Heart left ventricle (tissue), 16 donors: ENCODE data around the gene NAGPA. TPM values are rescaled to one million over a fixed set of nuclear protein-coding genes. Genes with fewer than 3 reads are reported as not detected.

ENCODE experiments used
- ATAC-seq, 4 donors: fragments of 200-7000 bp; cut with Tn5 transposase; one replicate each; pipeline ENCODE4 v1.9.1; 2020 to 2022; ENCODE audit warnings: moderate library complexity in 4 of 4, mild to moderate bottlenecking in 3 of 4, moderate number of reproducible peaks in 1 of 4
- DNase-seq, 5 donors: peaks; one replicate each; pipeline ENCODE4 v3.0.0-alpha.2; 2020
- H3K27ac ChIP-seq, 12 donors: fragments of 200-600 bp; sonication (generic) in 4 of 12; one replicate each; pipeline versions ENCODE4 v1.5.0 to v1.8.0; 2016 to 2022; ENCODE audit warnings: mild to moderate bottlenecking in 2 of 12
- H3K27me3 ChIP-seq, 9 donors: fragments of 200-600 bp; sonication (generic) in 2 of 9; one replicate each; pipeline versions ENCODE4 v1.5.1 to v1.8.0; 2016 to 2022; ENCODE audit warnings: mild to moderate bottlenecking in 3 of 9
- H3K36me3 ChIP-seq, 9 donors: fragments of 200-600 bp; sonication (generic) in 2 of 9; one replicate each; pipeline versions ENCODE4 v1.5.0 to v1.8.0; 2018 to 2022; ENCODE audit warnings: mild to moderate bottlenecking in 2 of 9
- H3K4me1 ChIP-seq, 12 donors: fragments of 200-600 bp; sonication (generic) in 4 of 12; one replicate each; pipeline versions ENCODE4 v1.5.0 to v1.8.0; 2016 to 2022; ENCODE audit warnings: mild to moderate bottlenecking in 3 of 12
- H3K4me3 ChIP-seq, 12 donors: fragments of 200-600 bp; sonication (generic) in 4 of 12; one replicate each; pipeline versions ENCODE4 v1.5.0 to v1.8.0; 2017 to 2022; ENCODE audit warnings: mild to moderate bottlenecking in 9 of 12, moderate library complexity in 4 of 12
- H3K9me3 ChIP-seq, 12 donors: fragments of 200-600 bp; sonication (generic) in 4 of 12; one replicate each; pipeline versions ENCODE4 v1.5.0 to v1.8.0; 2016 to 2022; ENCODE audit warnings: mild to moderate bottlenecking in 1 of 12
- POLR2A ChIP-seq, 2 donors: fragments of 450-650 bp; IDR thresholded peaks; one replicate each; pipeline ENCODE4 v1.6.1; 2017; ENCODE audit warnings: antibody characterized with exemption in 2 of 2, mild to moderate bottlenecking in 2 of 2, moderate library complexity in 2 of 2
- WGBS, 4 donors: extraction: QIAGEN DNeasy Blood & Tissue Kit in 2 of 4; methylation state at CpG; one replicate each; pipeline versions ENCODE4 v1.1.5 to v1.1.7; 2013 to 2018; 5-methylcytosine and 5-hydroxymethylcytosine counted together
- intact Hi-C, 10 donors: fragments of 100-400 bp; cut with DNase I; formaldehyde crosslinking; loops; one replicate each; pipeline versions ENCODE4 v1.11.1 to v1.14.2; 2022
- polyA plus RNA-seq, 2 donors: library from polyadenylated mRNA; stranded (reverse); fragments of 200-250 nt; gene quantifications; one replicate each; pipeline ENCODE4 v1.2.3, GENCODE V29; 2013
- total RNA-seq, 9 donors: library from RNA; depleted of rRNA in 2 of 9; stranded (reverse); fragments of >200 nt in 2 of 9; fragmentation: NEBNext Ultra II Directional in 3 of 9; extraction: Animal tissue kit (Norgen Biotek cat#: 25700) in 3 of 9; gene quantifications; one replicate each; pipeline versions ENCODE4 v1.1.0 to v1.2.4, GENCODE V29; 2016 to 2023
- TF ChIP-seq, protein P1 (sequence below), 12 donors: fragments of 200-600 bp; sonication (generic) in 4 of 12; IDR thresholded peaks; one replicate each; pipeline versions ENCODE4 v1.5.0 to v1.8.0; 2018 to 2022; ENCODE audit warnings: antibody characterized with exemption in 12 of 12, mild to moderate bottlenecking in 5 of 12
- donor health status: ischemic (EF 13 %, LVEDD 7.1; RV severe dilation, severe dysfunction).
- donor health status: healthy with polysubstance abuse.
- donor health status: DM: no; HTN: yes; CAD: no.
- donor health status: DM: no; HTN: no; CAD: no.
- donor health status: ischemic (EF 25% LVEDD 6.9; RV normal size, moderate dysfunction).
- donor health status: ischemic (EF 25% LVEDD 5.7; RV mildly dilated, moderate dysfunction).
- donor health status: healthy.
- donor health status: DM: yes; HTN: yes; CAD: no.
- donor health status: ischemic (EF 35%, LVEDD 5.7; RV mildly dilated, moderate dysfunction).
- donor health status: nonischemic (EF 11% LVEDD 7.7; RV severe dilation, severe dysfunction).
- donor health status: DM: yes; HTN: yes; CAD: no.
- donor health status: PGD.
- donor health status: ischemic (EF 29% LVEDD 5.4; RV normal size, mild dysfunction).
- donor health status: nonischemic (EF 23%, LVEDD 6.1; RV moderate dilation, normal function).

Gene NAGPA
- total and polyA plus RNA-seq, 11 donors: 3.8 to 14.6 (median 7.8) TPM

DNA sequence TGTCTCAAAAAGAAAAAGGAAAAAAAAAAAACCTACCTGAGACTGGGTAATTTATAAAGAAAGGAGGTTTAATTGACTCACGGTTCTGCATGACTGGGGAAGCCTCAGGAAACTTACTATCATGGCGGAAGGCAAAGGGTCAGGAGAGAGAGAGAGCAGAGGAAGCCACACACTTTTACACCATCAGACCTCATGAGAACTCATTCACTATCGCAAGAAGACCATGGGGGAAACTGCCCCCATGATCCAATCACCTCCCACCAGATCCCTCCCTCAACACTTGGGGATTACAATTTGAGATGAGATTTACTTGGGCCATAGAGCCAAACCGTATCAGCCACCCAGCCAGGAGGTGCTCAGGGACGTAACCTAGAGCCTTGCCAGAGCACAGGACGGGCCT, 20.8 kb downstream of the NAGPA start:
- Histone ChIP-seq H3K36me3 (peaks cover 0 to 14% (median 0%) of the 10 kb centered on the region in 9 donors), H3K4me1 (no peaks in the 10 kb centered on the region), H3K27ac (no peak overlapping the region), H3K27me3 (no peaks in the 10 kb centered on the region), H3K9me3 (no peaks in the 10 kb centered on the region), H3K4me3 (no peak overlapping the region)
- intact Hi-C loops: no loop called here
- DNase-seq (no peak), ATAC-seq (no peak)
- no peak for TF ChIP-seq POLR2A (IDR thresholded peaks at IDR 0.05)
- TF ChIP-seq, protein P1, sequence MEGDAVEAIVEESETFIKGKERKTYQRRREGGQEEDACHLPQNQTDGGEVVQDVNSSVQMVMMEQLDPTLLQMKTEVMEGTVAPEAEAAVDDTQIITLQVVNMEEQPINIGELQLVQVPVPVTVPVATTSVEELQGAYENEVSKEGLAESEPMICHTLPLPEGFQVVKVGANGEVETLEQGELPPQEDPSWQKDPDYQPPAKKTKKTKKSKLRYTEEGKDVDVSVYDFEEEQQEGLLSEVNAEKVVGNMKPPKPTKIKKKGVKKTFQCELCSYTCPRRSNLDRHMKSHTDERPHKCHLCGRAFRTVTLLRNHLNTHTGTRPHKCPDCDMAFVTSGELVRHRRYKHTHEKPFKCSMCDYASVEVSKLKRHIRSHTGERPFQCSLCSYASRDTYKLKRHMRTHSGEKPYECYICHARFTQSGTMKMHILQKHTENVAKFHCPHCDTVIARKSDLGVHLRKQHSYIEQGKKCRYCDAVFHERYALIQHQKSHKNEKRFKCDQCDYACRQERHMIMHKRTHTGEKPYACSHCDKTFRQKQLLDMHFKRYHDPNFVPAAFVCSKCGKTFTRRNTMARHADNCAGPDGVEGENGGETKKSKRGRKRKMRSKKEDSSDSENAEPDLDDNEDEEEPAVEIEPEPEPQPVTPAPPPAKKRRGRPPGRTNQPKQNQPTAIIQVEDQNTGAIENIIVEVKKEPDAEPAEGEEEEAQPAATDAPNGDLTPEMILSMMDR (IDR thresholded peaks at IDR 0.05): no peak
- WGBS, 4 donors: 67 to 81% (median 75%) methylated on average over 6 of the region's 6 CpGs

DNA sequence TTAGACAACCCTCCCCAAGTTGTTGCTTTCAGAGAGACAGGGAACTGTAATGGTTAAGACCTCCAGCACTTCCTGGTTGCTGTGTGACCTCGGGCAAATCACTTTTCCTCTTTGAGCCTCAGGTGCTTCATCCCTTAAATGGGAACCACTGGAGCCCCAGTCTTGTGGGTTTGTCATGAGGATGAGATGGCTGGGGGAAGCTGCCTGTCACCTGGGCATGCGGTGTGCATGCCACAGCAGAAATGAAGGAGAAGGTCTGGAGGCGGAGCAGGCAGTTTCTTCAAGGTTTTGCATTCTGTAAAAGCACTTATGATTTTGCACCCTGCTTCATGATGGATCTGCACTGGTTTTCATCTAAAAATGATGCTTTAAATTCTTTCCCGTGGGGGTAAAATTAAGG, 22.1 kb downstream of the NAGPA start:
- ATAC-seq (no peak), DNase-seq (no peak)
- Histone ChIP-seq H3K4me1 (peaks cover 0 to 3% (median 0%) of the 10 kb centered on the region in 12 donors), H3K36me3 (peaks cover 0 to 14% (median 0%) of the 10 kb centered on the region in 9 donors), H3K27ac (no peak overlapping the region), H3K9me3 (no peaks in the 10 kb centered on the region), H3K27me3 (no peaks in the 10 kb centered on the region), H3K4me3 (no peak overlapping the region)
- TF ChIP-seq, protein P1 (IDR thresholded peaks at IDR 0.05): no peak
- no peak for TF ChIP-seq POLR2A (IDR thresholded peaks at IDR 0.05)
- WGBS, 4 donors: 68 to 76% (median 71%) methylated on average over 4 of the region's 4 CpGs
- intact Hi-C loops: no loop called here

DNA sequence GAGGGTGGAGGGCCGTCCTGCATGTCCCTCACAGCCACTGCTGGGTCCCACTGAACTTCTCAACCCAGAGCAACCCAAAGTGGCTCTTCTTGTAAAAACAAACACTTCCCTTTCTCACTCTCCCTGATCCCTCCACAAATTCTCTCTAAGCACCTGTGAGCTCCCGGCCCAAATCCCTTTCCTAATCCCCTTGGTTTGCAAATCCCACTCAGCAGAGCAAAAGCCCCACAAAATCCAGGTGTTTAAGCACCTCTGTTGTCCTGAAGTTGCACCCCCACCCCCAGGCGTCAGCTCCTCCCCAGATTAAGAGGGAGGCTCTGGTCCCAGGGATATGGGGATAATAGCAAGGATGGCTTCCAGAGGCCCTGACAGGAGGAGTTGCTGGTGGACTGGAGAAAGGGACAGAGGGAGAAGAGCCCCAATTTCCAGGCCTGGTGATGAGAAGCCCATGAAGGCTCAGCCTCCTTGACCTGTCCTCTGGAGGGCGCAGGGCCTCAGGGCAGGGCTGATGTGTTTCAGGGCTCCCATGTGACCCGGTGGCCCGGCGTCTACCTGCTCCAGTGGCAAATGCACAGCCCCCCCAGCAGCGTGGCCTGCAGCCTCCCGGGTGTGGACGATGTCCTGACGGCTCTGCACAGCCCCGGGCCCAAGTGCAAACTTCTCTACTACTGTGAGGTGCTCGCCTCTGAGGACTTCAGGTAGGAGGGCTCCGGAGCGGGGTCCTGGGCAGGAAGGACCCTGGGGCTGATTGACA, 23.0 kb downstream of the NAGPA start:
- Histone ChIP-seq H3K36me3 (peaks cover 0 to 14% (median 0%) of the 10 kb centered on the region in 9 donors), H3K27me3 (no peaks in the 10 kb centered on the region), H3K4me1 (peaks cover 0 to 12% (median 0%) of the 10 kb centered on the region in 12 donors), H3K4me3 (no peak overlapping the region), H3K9me3 (no peaks in the 10 kb centered on the region), H3K27ac (no peak overlapping the region)
- DNase-seq (no peak), ATAC-seq (no peak)
- intact Hi-C loops: no loop called here
- no peak for TF ChIP-seq POLR2A (IDR thresholded peaks at IDR 0.05)
- TF ChIP-seq, protein P1 (IDR thresholded peaks at IDR 0.05): no peak
- 36 to 52% (median 44%) methylated on average over 4 to 15 of the region's 15 CpGs for WGBS, 4 donors

DNA sequence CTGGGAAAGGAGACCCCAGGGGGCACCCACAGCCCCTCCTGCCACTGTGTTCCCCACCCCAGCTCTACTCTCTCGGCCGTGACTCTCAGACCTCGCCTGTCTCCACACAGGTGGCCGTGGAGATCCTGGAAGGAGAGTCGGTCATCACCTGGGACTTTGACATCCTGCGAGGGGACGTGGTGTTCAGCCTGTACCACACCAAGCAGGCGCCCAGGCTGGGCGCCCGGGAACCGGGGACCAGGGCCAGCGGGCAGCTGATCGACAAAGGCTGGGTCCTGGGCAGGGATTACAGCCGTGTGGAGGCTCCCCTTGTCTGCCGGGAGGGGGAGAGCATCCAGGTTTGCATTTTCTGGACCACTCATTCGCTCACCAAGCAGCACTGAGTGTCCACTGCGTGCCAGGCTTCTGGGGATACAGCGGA, 25.4 kb downstream of the NAGPA start:
- TF ChIP-seq POLR2A (IDR thresholded peaks at IDR 0.05): no peak
- TF ChIP-seq, protein P1 (IDR thresholded peaks at IDR 0.05): no peak
- DNase-seq (peak in 1 of 5 donors; percentile 6), ATAC-seq (no peak)
- intact Hi-C loops: no loop called here
- Histone ChIP-seq H3K27me3 (no peaks in the 10 kb centered on the region), H3K9me3 (no peaks in the 10 kb centered on the region), H3K27ac (no peak overlapping the region), H3K36me3 (peaks cover 0 to 14% (median 0%) of the 10 kb centered on the region in 9 donors), H3K4me1 (peaks cover 0 to 13% (median 0%) of the 10 kb centered on the region in 12 donors), H3K4me3 (no peak overlapping the region)
- 82 to 92% (median 87%) methylated on average over 11 to 18 of the region's 18 CpGs for WGBS, 4 donors
